HTERT RPE-1 (cell line): Measurements from ENCODE around the gene RRP12.
"Not testable (repeated sequence)": the region's sequence is repeated elsewhere in the genome, so short reads cannot be mapped to it uniquely, and the experiment has no call there.

Experiments used
- in situ Hi-C: fragments of 300-500 bp; cut with MboI; formaldehyde crosslinking; loops from 4 replicates; pipeline ENCODE4 v1.14.3; 2020; ENCODE audit warnings: low sequenced_read_pairs

Gene RRP12

GRCh38 chr10:97400665-97401454 is at the start of gene RRP12:
Gene RRP12 (minus strand): TSS chr10:97401340. CDS start chr10:97401231, 109 bp downstream.
- in situ Hi-C loops, result no loop called here

GRCh38 chr10:97450828-97451227 is 49.7 kb upstream of the RRP12 start:
- in situ Hi-C loops, result no loop called here

- in situ Hi-C loops, result no loop called here
These were observed 44.8 kb upstream of the RRP12 start, which contains the start of the genes EXOSC1 and ZDHHC16 for GRCh38 chr10:97445722-97446639. Gene EXOSC1 (minus strand): TSS chr10:97446006. CDS start chr10:97445985, 21 bp downstream. Gene ZDHHC16 (plus strand): TSS chr10:97446175. CDS start chr10:97451676, 5,501 bp downstream.

- in situ Hi-C loops, result no loop called here
These were observed 44.2 kb upstream of the RRP12 start for GRCh38 chr10:97445357-97445721.

- in situ Hi-C loops, result no loop called here
These were observed 43.1 kb upstream of the RRP12 start for GRCh38 chr10:97444212-97444611.

- in situ Hi-C loops, result no loop called here
These were observed 41.1 kb upstream of the RRP12 start for GRCh38 chr10:97442277-97442676.

- in situ Hi-C loops, result no loop called here
These were observed 34.1 kb upstream of the RRP12 start for GRCh38 chr10:97435211-97435610.

GRCh38 chr10:97434557-97434956 is 33.4 kb upstream of the RRP12 start:
- in situ Hi-C loops, result no loop called here

- in situ Hi-C loops, result no loop called here
These were observed 32.9 kb upstream of the RRP12 start for GRCh38 chr10:97434055-97434454.

- in situ Hi-C loops, result no loop called here
These were observed 27.4 kb upstream of the RRP12 start for GRCh38 chr10:97428572-97428981.

GRCh38 chr10:97427571-97428179 is 26.5 kb upstream of the RRP12 start:
- in situ Hi-C loops, result no loop called here

GRCh38 chr10:97426776-97427570 is 25.8 kb upstream of the RRP12 start:
- in situ Hi-C loops, result no loop called here

GRCh38 chr10:97425964-97426775 is 25.0 kb upstream of the RRP12 start, which contains the start of gene PGAM1:
Gene PGAM1 (plus strand): TSS chr10:97426191. CDS start chr10:97426308, 117 bp downstream.
- in situ Hi-C loops, result no loop called here

GRCh38 chr10:97423757-97424098 is 22.6 kb upstream of the RRP12 start:
- in situ Hi-C loops, result not testable (repeated sequence)

GRCh38 chr10:97416565-97416964 is 15.4 kb upstream of the RRP12 start:
- in situ Hi-C loops, result no loop called here

- in situ Hi-C loops, result no loop called here
These were observed 11.8 kb upstream of the RRP12 start for GRCh38 chr10:97412891-97413304.

GRCh38 chr10:97411406-97411805 is 10.3 kb upstream of the RRP12 start:
- in situ Hi-C loops, result no loop called here

GRCh38 chr10:97408496-97408992 is 7.4 kb upstream of the RRP12 start:
- in situ Hi-C loops, result no loop called here

- in situ Hi-C loops, result no loop called here
These were observed 6.8 kb upstream of the RRP12 start for GRCh38 chr10:97407952-97408248.
